Fibroblast of lung (primary cell): ENCODE results near the gene HOXC5. TPM values are rescaled to one million over a fixed set of nuclear protein-coding genes. Genes with fewer than 3 reads are reported as not detected.

Source experiments
- DNase-seq, 2 donors: peaks; one replicate each; pipeline versions ENCODE4 v3.0.0 to v3.0.0-alpha.2; 2010; ENCODE audit warnings: low read depth in 2 of 2
- H2AFZ ChIP-seq: 2 replicates; pipeline ENCODE4 v1.5.1; 2012; ENCODE audit warnings: low read length, control low read depth, inconsistent platforms
- H3K27ac ChIP-seq: 2 replicates; pipeline ENCODE4 v1.5.1; 2011; ENCODE audit warnings: low read length, control low read depth; ENCODE audit not compliant: insufficient read depth
- H3K27me3 ChIP-seq: 2 replicates; pipeline ENCODE4 v1.5.1; 2011; ENCODE audit warnings: mild to moderate bottlenecking, low read length; ENCODE audit not compliant: control insufficient read depth, insufficient read depth
- H3K36me3 ChIP-seq: 2 replicates; pipeline ENCODE4 v1.5.1; 2011; ENCODE audit warnings: low read length; ENCODE audit not compliant: control insufficient read depth, insufficient read depth
- H3K4me1 ChIP-seq: 2 replicates; pipeline ENCODE4 v1.5.1; 2011; ENCODE audit warnings: low read length; ENCODE audit not compliant: control insufficient read depth, insufficient read depth; ENCODE audit errors: extremely low read depth
- H3K4me2 ChIP-seq: 2 replicates; pipeline ENCODE4 v1.5.1; 2011; ENCODE audit warnings: low read length, control low read depth; ENCODE audit not compliant: insufficient read depth; ENCODE audit errors: extremely low read depth
- H3K4me3 ChIP-seq, 4 experiments: fragments of 200-600 bp in 1 of 4; sonication (generic) in 1 of 4; replicated peaks in 1 of 4; 2 replicates each; pipeline ENCODE4 v1.5.1; 2011 to 2016; ENCODE audit warnings: low read length in 4 of 4, low read depth in 3 of 4, mild to moderate bottlenecking in 3 of 4, control low read depth in 2 of 4, inconsistent platforms in 1 of 4, mixed read lengths in 1 of 4; ENCODE audit not compliant: insufficient read depth in 1 of 4; ENCODE audit errors: control extremely low read depth in 1 of 4
- H3K79me2 ChIP-seq: 2 replicates; pipeline ENCODE4 v1.5.1; 2012; ENCODE audit warnings: mild to moderate bottlenecking, low read length, inconsistent platforms; ENCODE audit not compliant: control insufficient read depth, insufficient read depth
- H3K9ac ChIP-seq: 2 replicates; pipeline ENCODE4 v1.5.1; 2011; ENCODE audit warnings: mild to moderate bottlenecking, low read length, control low read depth; ENCODE audit not compliant: insufficient read depth
- H3K9me3 ChIP-seq: 2 replicates; pipeline ENCODE4 v1.5.1; 2012; ENCODE audit warnings: low read depth, low read length; ENCODE audit not compliant: control insufficient read depth, insufficient read depth
- H4K20me1 ChIP-seq: 2 replicates; pipeline ENCODE4 v1.5.1; 2011; ENCODE audit warnings: low read length; ENCODE audit not compliant: control insufficient read depth, insufficient read depth; ENCODE audit errors: extremely low read depth
- CTCF ChIP-seq, 2 donors: IDR thresholded peaks in 1 of 2; conservative IDR thresholded peaks in 1 of 2; 1 replicate in 1 of 2; 2 replicates in 1 of 2; pipeline ENCODE4 v1.5.1; 2011 to 2012; ENCODE audit warnings: low read length in 2 of 2, control low read depth in 1 of 2, inconsistent platforms in 1 of 2, low read depth in 1 of 2, mild to moderate bottlenecking in 1 of 2
- EZH2 ChIP-seq: IDR thresholded peaks from 2 replicates; pipeline ENCODE4 v1.5.1; 2012; ENCODE audit warnings: low read length, control low read depth, mild to moderate bottlenecking; ENCODE audit errors: missing control alignments
- polyA plus RNA-seq, 2 donors: library from polyadenylated mRNA; depleted of rRNA in 1 of 2; stranded (reverse) in 1 of 2; unstranded in 1 of 2; fragments of >200 nt; gene quantifications; 2 replicates each; pipeline ENCODE4 v1.2.1, GENCODE V29; 2011 to 2012; ENCODE audit warnings: missing spikeins in 1 of 2
- total RNA-seq: library from RNA; depleted of rRNA; stranded (reverse); fragments of >200 nt; gene quantifications from 2 replicates; pipeline ENCODE4 v1.2.1, GENCODE V29; 2014

HOXC5 gene
- total and polyA plus RNA-seq, 2 donors (not counting 1 experiment from before 2014, with no cell fraction given) = under 0.01 to 0.07 TPM

DNA sequence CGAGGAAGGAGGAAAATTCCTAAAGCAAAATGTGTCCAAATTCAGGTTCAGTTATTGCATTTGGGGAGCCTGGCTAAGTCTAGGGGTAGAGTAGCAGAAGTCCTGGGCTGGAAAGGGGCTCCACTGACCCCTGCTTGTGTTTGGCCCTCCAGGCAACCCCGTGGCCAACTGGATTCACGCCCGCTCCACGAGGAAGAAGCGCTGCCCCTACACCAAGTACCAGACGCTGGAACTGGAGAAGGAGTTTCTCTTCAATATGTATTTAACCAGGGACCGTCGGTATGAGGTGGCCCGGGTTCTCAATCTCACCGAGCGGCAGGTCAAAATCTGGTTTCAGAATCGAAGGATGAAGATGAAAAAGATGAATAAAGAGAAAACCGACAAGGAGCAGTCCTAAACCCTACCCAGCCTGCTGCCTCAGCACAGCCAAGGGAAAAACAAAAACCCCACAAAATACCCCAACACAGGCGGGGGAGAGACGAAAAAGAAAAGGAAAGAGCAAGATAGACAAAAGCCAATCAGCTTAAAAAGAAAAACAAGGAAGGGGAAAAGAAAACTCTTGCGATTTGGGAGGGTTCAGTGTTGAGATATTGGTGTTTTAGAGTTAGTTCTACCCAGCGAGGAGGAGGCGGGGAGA, 30.5 kb upstream of the HOXC5 start:
- Histone ChIP-seq H4K20me1 (no peaks in the 10 kb centered on the region), H3K27me3 (peaks cover 78% of the 10 kb centered on the region), H2AFZ (no peak overlapping the region), H3K79me2 (no peaks in the 10 kb centered on the region), H3K27ac (no peak overlapping the region), H3K9me3 (no peaks in the 10 kb centered on the region), H3K4me2 (no peak overlapping the region), H3K36me3 (no peaks in the 10 kb centered on the region), H3K4me1 (no peaks in the 10 kb centered on the region), H3K4me3 (no peak overlapping the region), H3K9ac (no peak overlapping the region)
- DNase-seq = no peak
- peak; percentile 25 for TF ChIP-seq EZH2
- no peak for TF ChIP-seq CTCF (conservative IDR thresholded peaks at IDR 0.05 in 1 of 2, IDR thresholded peaks at IDR 0.05 in 1 of 2; ENCODE audit: low read depth in 1 of 2, low read length in 2 of 2)

GRCh38 chr12:54002915-54003389, 29.9 kb upstream of the HOXC5 start:
- Histone ChIP-seq H3K27ac (no peak overlapping the region), H3K27me3 (peaks cover 77% of the 10 kb centered on the region), H3K36me3 (no peaks in the 10 kb centered on the region), H3K4me3 (no peak overlapping the region), H3K79me2 (no peaks in the 10 kb centered on the region), H3K9me3 (no peaks in the 10 kb centered on the region), H2AFZ (no peak overlapping the region), H3K4me2 (no peak overlapping the region), H3K9ac (no peak overlapping the region), H4K20me1 (no peaks in the 10 kb centered on the region), H3K4me1 (no peaks in the 10 kb centered on the region)
- TF ChIP-seq EZH2 (peak; percentile 59), CTCF (conservative IDR thresholded peaks at IDR 0.05 in 1 of 2, IDR thresholded peaks at IDR 0.05 in 1 of 2; ENCODE audit: low read depth in 1 of 2, low read length in 2 of 2) (no peak)
- DNase-seq = no peak

DNA sequence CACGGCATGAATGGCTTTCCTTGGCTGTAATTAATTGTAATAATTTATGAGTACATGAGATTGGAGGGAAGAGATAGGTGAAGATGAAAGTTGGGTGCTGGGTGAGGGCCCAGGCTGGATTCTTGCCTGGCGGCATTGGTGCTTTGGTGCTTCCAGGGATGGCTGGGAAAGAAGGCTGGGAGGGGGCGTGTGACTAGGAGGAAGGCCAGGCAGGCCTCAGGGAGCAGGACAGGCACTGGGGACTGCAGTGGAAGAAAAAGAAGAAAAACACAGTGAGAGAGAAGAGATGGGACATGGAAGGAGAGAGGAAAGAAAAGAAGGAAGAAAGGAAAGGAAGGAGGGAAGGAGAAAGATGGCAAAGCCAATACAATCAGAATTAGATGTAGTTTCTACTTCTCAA, 29.2 kb upstream of the HOXC5 start:
- H3K4me2 ChIP-seq = no peak overlapping the region
- H3K27ac ChIP-seq = no peak overlapping the region
- TF ChIP-seq CTCF (conservative IDR thresholded peaks at IDR 0.05 in 1 of 2, IDR thresholded peaks at IDR 0.05 in 1 of 2; ENCODE audit: low read depth in 1 of 2, low read length in 2 of 2) = no peak
- TF ChIP-seq EZH2 = no peak
- H3K36me3 ChIP-seq = no peaks in the 10 kb centered on the region
- no peak overlapping the region for H3K4me3 ChIP-seq
- H2AFZ ChIP-seq = no peak overlapping the region
- no peaks in the 10 kb centered on the region for H3K4me1 ChIP-seq
- no peak for DNase-seq
- H3K79me2 ChIP-seq = no peaks in the 10 kb centered on the region
- no peak overlapping the region for H3K9ac ChIP-seq
- H4K20me1 ChIP-seq = no peaks in the 10 kb centered on the region
- peaks cover 80% of the 10 kb centered on the region for H3K27me3 ChIP-seq
- no peaks in the 10 kb centered on the region for H3K9me3 ChIP-seq
